HFFc6 (cell line): ENCODE results near the gene AQP7. TPM values are rescaled to one million over a fixed set of nuclear protein-coding genes. Genes with fewer than 3 reads are reported as not detected.

ENCODE experiments used
- DNase-seq: peaks from one replicate; pipeline ENCODE4 v3.0.0-alpha.2; 2018
- H3K27ac Mint-ChIP-seq: 2 replicates; pipeline ENCODE4 v1.8.0; 2020; ENCODE audit warnings: mild to moderate bottlenecking, mixed read lengths
- H3K27me3 Mint-ChIP-seq: 2 replicates; pipeline ENCODE4 v1.8.0; 2021; ENCODE audit warnings: mild to moderate bottlenecking, moderate library complexity, mixed read lengths; ENCODE audit not compliant: insufficient read depth
- H3K36me3 Mint-ChIP-seq: 2 replicates; pipeline ENCODE4 v1.8.0; 2021; ENCODE audit warnings: low read depth, mixed read lengths
- H3K4me1 Mint-ChIP-seq: 2 replicates; pipeline ENCODE4 v1.8.0; 2020; ENCODE audit warnings: low read depth, mixed read lengths
- H3K4me3 Mint-ChIP-seq: 2 replicates; pipeline ENCODE4 v1.8.0; 2020; ENCODE audit warnings: mild to moderate bottlenecking, moderate library complexity, mixed read lengths
- H3K9me3 Mint-ChIP-seq: 2 replicates; pipeline ENCODE4 v1.8.0; 2020; ENCODE audit warnings: mild to moderate bottlenecking, mixed read lengths
- CTCF ChIP-seq: fragments of 200-600 bp; sonication (generic); IDR thresholded peaks from 2 replicates; pipeline ENCODE4 v1.5.0; 2021; ENCODE audit warnings: antibody characterized with exemption, mild to moderate bottlenecking
- total RNA-seq, 6 experiments: library from RNA; stranded (reverse); fragmentation: NEBNext Ultra II Directional; extraction: Animal tissue kit (Norgen Biotek cat#: 25700); gene quantifications; 2 replicates in 1 of 6; 3 replicates in 5 of 6; pipeline ENCODE4 v1.2.3, GENCODE V29; 2021

Gene AQP7
- total RNA-seq, 6 experiments from 2014 or later, result not detected

- no peak overlapping the region for H3K4me3 Mint-ChIP-seq
- TF ChIP-seq CTCF, result no peak
- H3K9me3 Mint-ChIP-seq, result no peaks in the 10 kb centered on the region
- H3K4me1 Mint-ChIP-seq, result peaks cover 11% of the 10 kb centered on the region; the same call in 1 of the 2 replicates
- peaks cover 24% of the 10 kb centered on the region for H3K27me3 Mint-ChIP-seq
- no peak for DNase-seq
- H3K36me3 Mint-ChIP-seq, result no peaks in the 10 kb centered on the region
- no peak overlapping the region for H3K27ac Mint-ChIP-seq
Measured at GRCh38 chr9:33437205-33437604, 34.8 kb upstream of the AQP7 start.

- H3K27me3 Mint-ChIP-seq, result peaks cover 23% of the 10 kb centered on the region
- no peaks in the 10 kb centered on the region for H3K36me3 Mint-ChIP-seq
- no peak for DNase-seq
- no peak overlapping the region for H3K27ac Mint-ChIP-seq
- peaks cover 11% of the 10 kb centered on the region; the same call in 1 of the 2 replicates for H3K4me1 Mint-ChIP-seq
- no peaks in the 10 kb centered on the region for H3K9me3 Mint-ChIP-seq
- TF ChIP-seq CTCF, result no peak
- H3K4me3 Mint-ChIP-seq, result no peak overlapping the region
Measured at GRCh38 chr9:33436445-33436844, 34.1 kb upstream of the AQP7 start.

- H3K9me3 Mint-ChIP-seq, result no peaks in the 10 kb centered on the region
- TF ChIP-seq CTCF, result no peak
- no peak for DNase-seq
- no peak overlapping the region for H3K27ac Mint-ChIP-seq
- H3K4me1 Mint-ChIP-seq, result peaks cover 16% of the 10 kb centered on the region; the same call in 1 of the 2 replicates
- H3K4me3 Mint-ChIP-seq, result no peak overlapping the region
- no peaks in the 10 kb centered on the region for H3K36me3 Mint-ChIP-seq
- H3K27me3 Mint-ChIP-seq, result peaks cover 22% of the 10 kb centered on the region
Measured at GRCh38 chr9:33435821-33436277, 33.5 kb upstream of the AQP7 start.

GRCh38 chr9:33434317-33435105 is 32.1 kb upstream of the AQP7 start:
- no peak for TF ChIP-seq CTCF
- no peak overlapping the region for H3K27ac Mint-ChIP-seq
- H3K27me3 Mint-ChIP-seq, result peaks cover 20% of the 10 kb centered on the region
- H3K4me3 Mint-ChIP-seq, result no peak overlapping the region
- no peak for DNase-seq
- peaks cover 10% of the 10 kb centered on the region; the same call in 1 of the 2 replicates for H3K4me1 Mint-ChIP-seq
- no peaks in the 10 kb centered on the region for H3K36me3 Mint-ChIP-seq
- H3K9me3 Mint-ChIP-seq, result no peaks in the 10 kb centered on the region

GRCh38 chr9:33433871-33434270 is 31.5 kb upstream of the AQP7 start:
- TF ChIP-seq CTCF, result no peak
- H3K4me3 Mint-ChIP-seq, result no peak overlapping the region
- H3K9me3 Mint-ChIP-seq, result no peaks in the 10 kb centered on the region
- no peaks in the 10 kb centered on the region for H3K36me3 Mint-ChIP-seq
- H3K4me1 Mint-ChIP-seq, result 0 out of 2 replicates have a peak, but pooled peaks cover 5% of the 10 kb centered on the region
- no peak overlapping the region for H3K27ac Mint-ChIP-seq
- DNase-seq, result no peak
- peaks cover 20% of the 10 kb centered on the region for H3K27me3 Mint-ChIP-seq
